Central memory CD8-positive, alpha-beta T cell (primary cell): Measurements from ENCODE around the gene PANK1.

Experiments
- ATAC-seq: fragments of 150-1000 bp; cut with Tn5 transposase; replicated peaks from 2 replicates; pipeline ENCODE4 v1.10.0; 2022; ENCODE audit warnings: mild to moderate bottlenecking, moderate FRiP score, moderate number of reproducible peaks; ENCODE audit not compliant: poor library complexity, severe bottlenecking; ENCODE audit errors: extremely low read depth
- DNase-seq, 2 donors: peaks; one replicate each; pipeline ENCODE4 v3.0.0; 2021; ENCODE audit warnings: low spot score in 2 of 2
- H3K27ac Mint-ChIP-seq: one replicate; pipeline ENCODE4 v1.8.0; 2022; ENCODE audit warnings: low read depth, mild to moderate bottlenecking, moderate library complexity, mixed read lengths
- H3K27me3 Mint-ChIP-seq: one replicate; pipeline ENCODE4 v1.8.0; 2022; ENCODE audit warnings: mixed read lengths
- H3K36me3 Mint-ChIP-seq: one replicate; pipeline ENCODE4 v1.8.0; 2022; ENCODE audit warnings: mild to moderate bottlenecking, moderate library complexity, mixed read lengths; ENCODE audit not compliant: insufficient read depth
- H3K4me1 Mint-ChIP-seq: one replicate; pipeline ENCODE4 v1.8.0; 2022; ENCODE audit warnings: mixed read lengths
- H3K4me3 Mint-ChIP-seq: one replicate; pipeline ENCODE4 v1.8.0; 2022; ENCODE audit warnings: mild to moderate bottlenecking, moderate library complexity, mixed read lengths
- H3K9me3 Mint-ChIP-seq: one replicate; pipeline ENCODE4 v1.8.0; 2022; ENCODE audit warnings: mixed read lengths

Gene PANK1

DNA sequence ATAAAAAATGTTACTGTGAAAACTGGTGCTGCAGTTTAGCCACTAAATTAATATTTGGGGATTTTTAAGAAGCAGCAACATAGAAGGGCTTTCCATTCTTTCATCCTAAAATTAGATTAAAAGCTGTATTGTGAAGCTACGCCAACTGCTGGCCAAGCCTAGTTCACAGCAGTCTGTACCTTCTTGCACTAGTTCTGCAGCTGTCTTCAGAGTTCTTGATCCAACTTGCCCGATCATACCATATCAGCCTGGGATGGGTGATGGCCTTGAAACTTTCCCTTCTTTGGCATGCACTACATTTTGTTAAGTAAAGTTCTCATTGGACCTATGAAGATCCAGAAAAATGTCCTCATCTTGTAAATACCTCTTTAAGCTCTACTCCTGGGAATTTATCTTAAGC is 20.3 kb upstream of the PANK1 start:
- no peaks in the 10 kb centered on the region for H3K9me3 Mint-ChIP-seq

GRCh38 chr10:89664203-89664602 is 19.2 kb upstream of the PANK1 start:
- Mint-ChIP-seq H3K36me3 (peaks cover 2% of the 10 kb centered on the region), H3K9me3 (no peaks in the 10 kb centered on the region), H3K27ac (no peak overlapping the region), H3K27me3 (peaks cover 9% of the 10 kb centered on the region), H3K4me1 (no peaks in the 10 kb centered on the region), H3K4me3 (no peak overlapping the region)
- ATAC-seq = no peak
- no peak for DNase-seq

More for the DNA sequence above, 20.3 kb upstream of the PANK1 start:
- peaks cover 14% of the 10 kb centered on the region for H3K27me3 Mint-ChIP-seq
- DNase-seq = no peak
- no peak for ATAC-seq
- H3K36me3 Mint-ChIP-seq = peaks cover 2% of the 10 kb centered on the region
- no peaks in the 10 kb centered on the region for H3K4me1 Mint-ChIP-seq
- H3K4me3 Mint-ChIP-seq = no peak overlapping the region
- no peak overlapping the region for H3K27ac Mint-ChIP-seq

DNA sequence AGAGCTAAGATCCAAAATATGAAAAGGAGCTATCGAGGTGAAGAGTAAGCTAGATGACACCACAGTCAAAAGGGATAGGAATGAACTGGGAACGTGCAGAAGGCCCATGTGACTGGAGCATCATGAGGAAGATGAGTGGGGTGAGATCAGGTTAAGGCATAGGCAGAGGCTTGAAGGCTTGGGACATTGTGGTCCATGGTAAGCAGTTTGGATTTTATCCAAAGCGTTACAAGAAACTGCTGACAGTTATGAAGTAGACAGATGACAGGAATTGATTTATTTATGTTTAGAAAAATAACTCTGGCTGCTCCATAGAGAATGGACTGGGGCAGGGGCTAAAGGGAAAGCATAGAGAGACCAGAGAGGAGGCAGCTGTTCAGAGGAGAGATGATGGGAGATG is 18.1 kb upstream of the PANK1 start:
- ATAC-seq = no peak
- Mint-ChIP-seq H3K36me3 (peaks cover 2% of the 10 kb centered on the region), H3K9me3 (no peaks in the 10 kb centered on the region), H3K27ac (no peak overlapping the region), H3K4me1 (no peaks in the 10 kb centered on the region), H3K27me3 (peaks cover 9% of the 10 kb centered on the region), H3K4me3 (no peak overlapping the region)
- no peak for DNase-seq

- no peaks in the 10 kb centered on the region for H3K9me3 Mint-ChIP-seq
- ATAC-seq (no peak), DNase-seq (no peak)
- no peak overlapping the region for H3K4me3 Mint-ChIP-seq
- H3K27ac Mint-ChIP-seq = no peak overlapping the region
- peaks cover 9% of the 10 kb centered on the region for H3K27me3 Mint-ChIP-seq
- H3K4me1 Mint-ChIP-seq = no peaks in the 10 kb centered on the region
- H3K36me3 Mint-ChIP-seq = peaks cover 2% of the 10 kb centered on the region
Observed at GRCh38 chr10:89662596-89662995, 17.6 kb upstream of the PANK1 start.

DNA sequence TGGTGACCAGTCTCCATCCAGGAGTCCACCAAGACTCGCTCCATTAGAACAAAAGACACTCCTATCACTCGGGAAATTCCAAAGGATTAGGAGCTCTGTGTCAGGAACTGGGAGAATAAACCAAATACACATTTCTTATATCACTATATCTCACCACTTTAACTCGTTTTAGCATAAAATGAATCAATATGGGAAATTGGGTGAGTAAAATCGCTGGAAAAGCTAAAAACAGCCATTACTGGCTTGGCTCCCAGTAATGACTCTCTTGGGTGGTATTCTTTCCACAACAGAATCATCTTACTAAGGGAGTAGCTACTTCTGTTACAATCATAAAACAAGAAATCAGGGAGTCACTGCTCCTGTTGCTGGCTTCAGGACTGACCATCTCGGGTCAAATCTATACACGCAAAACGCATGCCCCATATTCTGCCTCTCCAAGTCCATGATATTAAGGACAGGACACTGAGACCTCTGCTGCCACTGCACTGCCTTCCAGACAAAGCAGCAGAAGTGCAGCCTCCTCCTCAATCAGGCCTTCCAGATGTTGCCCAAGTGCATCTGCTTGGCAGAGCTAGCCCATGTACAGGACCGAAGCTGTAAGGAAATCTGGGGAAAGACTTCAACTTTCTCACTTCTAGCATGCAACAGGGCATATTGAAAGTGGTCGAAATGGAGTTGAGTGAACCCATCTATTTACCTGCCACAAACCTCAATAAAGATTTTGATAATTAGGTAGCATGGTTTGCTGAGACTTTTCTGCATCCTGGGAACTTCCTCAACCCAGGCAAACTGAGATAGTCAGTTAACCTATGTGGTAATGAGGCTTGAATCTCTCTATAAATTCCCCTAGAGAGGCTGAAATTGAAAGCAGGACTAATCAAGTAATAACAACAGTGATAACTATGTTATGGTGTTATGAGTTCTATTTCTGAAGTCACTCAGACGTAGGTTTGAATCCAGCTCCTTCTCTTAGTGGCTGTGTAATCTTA is 14.4 kb upstream of the PANK1 start:
- ATAC-seq (no peak), DNase-seq (no peak)
- H3K4me3 Mint-ChIP-seq = no peak overlapping the region
- peaks cover 9% of the 10 kb centered on the region for H3K27me3 Mint-ChIP-seq
- no peaks in the 10 kb centered on the region for H3K4me1 Mint-ChIP-seq
- no peak overlapping the region for H3K27ac Mint-ChIP-seq
- no peaks in the 10 kb centered on the region for H3K9me3 Mint-ChIP-seq
- H3K36me3 Mint-ChIP-seq = peaks cover 2% of the 10 kb centered on the region

DNA sequence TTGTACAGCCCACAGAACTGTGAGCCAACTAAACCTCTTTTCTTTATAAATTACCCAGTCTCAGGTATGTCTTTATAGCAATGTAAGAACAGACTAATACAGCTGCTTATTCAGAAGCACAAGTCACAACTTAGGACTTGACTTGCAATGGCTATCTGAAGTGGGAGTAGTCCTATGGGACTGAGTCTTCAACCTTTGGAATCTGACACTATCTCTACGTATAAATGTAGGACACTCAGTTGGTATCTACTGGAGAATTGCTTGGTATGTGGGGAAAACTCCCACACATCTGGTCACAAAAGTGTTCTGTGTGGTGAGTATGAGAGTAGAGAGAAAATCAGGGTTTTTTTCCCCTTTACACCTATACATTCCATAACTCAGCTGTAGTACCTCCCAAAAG is 12.3 kb upstream of the PANK1 start:
- DNase-seq (no peak), ATAC-seq (no peak)
- H3K4me3 Mint-ChIP-seq = no peak overlapping the region
- no peaks in the 10 kb centered on the region for H3K9me3 Mint-ChIP-seq
- no peaks in the 10 kb centered on the region for H3K4me1 Mint-ChIP-seq
- H3K36me3 Mint-ChIP-seq = peaks cover 2% of the 10 kb centered on the region
- peaks cover 9% of the 10 kb centered on the region for H3K27me3 Mint-ChIP-seq
- no peak overlapping the region for H3K27ac Mint-ChIP-seq

GRCh38 chr10:89655722-89656121 is 10.7 kb upstream of the PANK1 start:
- no peak overlapping the region for H3K4me3 Mint-ChIP-seq
- no peak for DNase-seq
- no peaks in the 10 kb centered on the region for H3K4me1 Mint-ChIP-seq
- peaks cover 2% of the 10 kb centered on the region for H3K27me3 Mint-ChIP-seq
- ATAC-seq = no peak
- H3K9me3 Mint-ChIP-seq = no peaks in the 10 kb centered on the region
- H3K36me3 Mint-ChIP-seq = no peaks in the 10 kb centered on the region
- no peak overlapping the region for H3K27ac Mint-ChIP-seq

- H3K9me3 Mint-ChIP-seq = no peaks in the 10 kb centered on the region
- no peaks in the 10 kb centered on the region for H3K4me1 Mint-ChIP-seq
- ATAC-seq (no peak), DNase-seq (no peak)
- H3K27ac Mint-ChIP-seq = no peak overlapping the region
- no peaks in the 10 kb centered on the region for H3K36me3 Mint-ChIP-seq
- H3K27me3 Mint-ChIP-seq = peaks cover 24% of the 10 kb centered on the region
- H3K4me3 Mint-ChIP-seq = no peak overlapping the region
Observed at GRCh38 chr10:89653410-89653869, 8.4 kb upstream of the PANK1 start.

- H3K4me3 Mint-ChIP-seq = no peak overlapping the region
- no peak for DNase-seq
Observed at GRCh38 chr10:89652806-89653370, 7.8 kb upstream of the PANK1 start.

GRCh38 chr10:89651916-89652573 is 7.0 kb upstream of the PANK1 start:
- Mint-ChIP-seq H3K27me3 (peaks cover 33% of the 10 kb centered on the region), H3K27ac (no peak overlapping the region), H3K4me3 (no peak overlapping the region), H3K36me3 (no peaks in the 10 kb centered on the region), H3K4me1 (no peaks in the 10 kb centered on the region), H3K9me3 (no peaks in the 10 kb centered on the region)
- DNase-seq (no peak), ATAC-seq (no peak)

More at GRCh38 chr10:89652806-89653370, 7.8 kb upstream of the PANK1 start:
- Mint-ChIP-seq H3K36me3 (no peaks in the 10 kb centered on the region), H3K27me3 (peaks cover 30% of the 10 kb centered on the region), H3K9me3 (no peaks in the 10 kb centered on the region), H3K27ac (no peak overlapping the region), H3K4me1 (no peaks in the 10 kb centered on the region)
- no peak for ATAC-seq

- Mint-ChIP-seq H3K27me3 (peaks cover 40% of the 10 kb centered on the region), H3K4me1 (peaks cover 5% of the 10 kb centered on the region), H3K36me3 (no peaks in the 10 kb centered on the region), H3K4me3 (no peak overlapping the region), H3K9me3 (no peaks in the 10 kb centered on the region), H3K27ac (no peak overlapping the region)
- DNase-seq = no peak
- ATAC-seq = no peak
Observed at GRCh38 chr10:89651205-89651915, 6.3 kb upstream of the PANK1 start.

GRCh38 chr10:89649051-89649450 is 4.0 kb upstream of the PANK1 start:
- H3K4me1 Mint-ChIP-seq = peaks cover 14% of the 10 kb centered on the region
- peaks cover 42% of the 10 kb centered on the region for H3K27me3 Mint-ChIP-seq
- H3K9me3 Mint-ChIP-seq = no peaks in the 10 kb centered on the region
- ATAC-seq = no peak
- no peak overlapping the region for H3K27ac Mint-ChIP-seq
- H3K36me3 Mint-ChIP-seq = no peaks in the 10 kb centered on the region
- no peak for DNase-seq
- H3K4me3 Mint-ChIP-seq = no peak overlapping the region
